Spleen (tissue), 7 donors: Measurements from ENCODE around the gene RPS27A.

Experiments used
- CTCF ChIP-seq, 11 experiments: fragments of 200-600 bp in 7 of 11; fragments of 450-650 bp in 4 of 11; sonication (generic) in 4 of 11; IDR thresholded peaks in 8 of 11; conservative IDR thresholded peaks in 3 of 11; 1 replicate in 7 of 11; 2 replicates in 4 of 11; pipeline versions ENCODE4 v1.4.0 to v1.8.0; 2016 to 2021; ENCODE audit warnings: antibody characterized with exemption in 11 of 11, inconsistent platforms in 4 of 11, mild to moderate bottlenecking in 1 of 11
- POLR2AphosphoS5 ChIP-seq, 3 donors: sonication (generic); formaldehyde crosslinking; IDR thresholded peaks; one replicate each; pipeline ENCODE4 v1.5.1; 2017; ENCODE audit warnings: antibody characterized with exemption in 3 of 3
- donor health status: DM: no; HTN: no; CAD: no; lungs with moderate emphysema.
- donor health status: DM: no; HTN: no; CAD: no.
- donor health status: DM: no; HTN: no; CAD: no.

GRCh38 chr2:55224761-55225261 lies 7.7 kb upstream of the RPS27A start:
- TF ChIP-seq POLR2AphosphoS5 (IDR thresholded peaks at IDR 0.05) (no peak), CTCF (IDR thresholded peaks at IDR 0.05 in 8 of 11, conservative IDR thresholded peaks at IDR 0.05 in 3 of 11) (no peak)
